Measurements from ENCODE around the gene CBX1. TPM values are rescaled to one million over a fixed set of nuclear protein-coding genes. Genes with fewer than 3 reads are reported as not detected.

The CBX1 gene
- total RNA-seq, 1 experiment from 2014 or later: 157 TPM

- POLR2A ChIA-PET: no interaction called here
- CTCF ChIA-PET: interaction anchor here (0.6 kb wide), 1 partner anchor 10 kb away, joined by 3 read pairs; no protein-coding TSS in a partner anchor
- no peaks in the 10 kb centered on the region for H3K9me3 ChIP-seq (ENCODE audit: control insufficient read depth, insufficient read depth, low read depth, low read length)
- BruUV-seq (replicated peaks): no TSS peak
- ATAC-seq (no peak), DNase-seq (ENCODE audit: low read depth, low spot score) (no peak)
- intact Hi-C loops (cut with micrococcal nuclease; ENCODE audit: unreplicated experiment): loop anchor here (5.0 kb wide), 1 partner anchor 44 kb away; no protein-coding TSS in a partner anchor
- no peaks in the 10 kb centered on the region for H3K27me3 ChIP-seq (ENCODE audit: control insufficient read depth, insufficient read depth, low read length)
- TF ChIP-seq REST (IDR thresholded peaks at IDR 0.05; ENCODE audit: insufficient read depth in 1 of 2, low read depth in 2 of 2, low read length in 1 of 2) (no peak), SIN3A (IDR thresholded peaks at IDR 0.05; ENCODE audit: borderline replicate concordance, insufficient read depth, low read depth, low read length) (no peak), POLR2AphosphoS5 (IDR thresholded peaks at IDR 0.05; ENCODE audit: low read depth, low read length) (no peak), TCF7L2 (IDR thresholded peaks at IDR 0.05; ENCODE audit: low read depth, low read length) (no peak), CTCF (IDR thresholded peaks at IDR 0.05) (no peak)
- no peak overlapping the region for H3K27ac ChIP-seq (ENCODE audit: low read length)
- in situ Hi-C loops (cut with HindIII; ENCODE audit: low pct_unique_long_range_greater_than_20kb, low sequenced_read_pairs): no loop called here
- no peaks in the 10 kb centered on the region for H3K36me3 ChIP-seq (ENCODE audit: control insufficient read depth, insufficient read depth, low read length)
- H3K4me1 ChIP-seq (ENCODE audit: control insufficient read depth, insufficient read depth, low read length): peaks cover 13% of the 10 kb centered on the region
- H3K4me3 ChIP-seq (ENCODE audit: low read depth in 2 of 2, low read length in 2 of 2): no peak overlapping the region
These were observed 25.2 kb upstream of the CBX1 start for GRCh38 chr17:48126532-48126850.

- H3K4me1 ChIP-seq (ENCODE audit: control insufficient read depth, insufficient read depth, low read length): peaks cover 13% of the 10 kb centered on the region
- DNase-seq (ENCODE audit: low read depth, low spot score) (no peak), ATAC-seq (no peak)
- no peak overlapping the region for H3K4me3 ChIP-seq (ENCODE audit: low read depth in 2 of 2, low read length in 2 of 2)
- intact Hi-C loops (cut with micrococcal nuclease; ENCODE audit: unreplicated experiment) (loop anchor here (5.0 kb wide), 1 partner anchor 44 kb away; no protein-coding TSS in a partner anchor), in situ Hi-C loops (cut with HindIII; ENCODE audit: low pct_unique_long_range_greater_than_20kb, low sequenced_read_pairs) (no loop called here)
- no peak for TF ChIP-seq CTCF (IDR thresholded peaks at IDR 0.05)
- TF ChIP-seq TCF7L2 (IDR thresholded peaks at IDR 0.05; ENCODE audit: low read depth, low read length): no peak
- TF ChIP-seq REST (IDR thresholded peaks at IDR 0.05; ENCODE audit: insufficient read depth in 1 of 2, low read depth in 2 of 2, low read length in 1 of 2): no peak
- TF ChIP-seq SIN3A (IDR thresholded peaks at IDR 0.05; ENCODE audit: borderline replicate concordance, insufficient read depth, low read depth, low read length): no peak
- no peak for TF ChIP-seq POLR2AphosphoS5 (IDR thresholded peaks at IDR 0.05; ENCODE audit: low read depth, low read length)
- ChIA-PET CTCF (interaction anchor here (0.6 kb wide), 1 partner anchor 11 kb away, joined by 3 read pairs; no protein-coding TSS in a partner anchor), POLR2A (no interaction called here)
- H3K27ac ChIP-seq (ENCODE audit: low read length): no peak overlapping the region
- TSS peak; percentile 23 for BruUV-seq (replicated peaks)
- H3K9me3 ChIP-seq (ENCODE audit: control insufficient read depth, insufficient read depth, low read depth, low read length): no peaks in the 10 kb centered on the region
- 0 out of 2 replicates have a peak, but pooled peaks cover 3% of the 10 kb centered on the region for H3K36me3 ChIP-seq (ENCODE audit: control insufficient read depth, insufficient read depth, low read length)
- H3K27me3 ChIP-seq (ENCODE audit: control insufficient read depth, insufficient read depth, low read length): no peaks in the 10 kb centered on the region
These were observed 24.7 kb upstream of the CBX1 start for GRCh38 chr17:48125829-48126531.
